Skeletal muscle tissue (tissue), 4 donors: ENCODE results near the gene GYPB. TPM values are rescaled to one million over a fixed set of nuclear protein-coding genes. Genes with fewer than 3 reads are reported as not detected.
"Not testable (repeated sequence)": the region's sequence is repeated elsewhere in the genome, so short reads cannot be mapped to it uniquely, and the experiment has no call there.

Source experiments
- H3K27ac ChIP-seq: one replicate; pipeline ENCODE4 v1.7.0; 2013; ENCODE audit warnings: mild to moderate bottlenecking, low read depth, low read length, inconsistent platforms
- H3K27me3 ChIP-seq, 3 donors: one replicate each; pipeline ENCODE4 v1.7.0; 2013; ENCODE audit warnings: low read length in 3 of 3; ENCODE audit not compliant: control insufficient read depth in 3 of 3, insufficient read depth in 3 of 3
- H3K36me3 ChIP-seq, 3 donors: one replicate each; pipeline ENCODE4 v1.7.0; 2013; ENCODE audit warnings: low read length in 3 of 3; ENCODE audit not compliant: control insufficient read depth in 3 of 3, insufficient read depth in 3 of 3
- H3K4me1 ChIP-seq, 3 donors: one replicate each; pipeline ENCODE4 v1.7.0; 2013; ENCODE audit warnings: low read length in 3 of 3, mild to moderate bottlenecking in 3 of 3; ENCODE audit not compliant: control insufficient read depth in 3 of 3, insufficient read depth in 3 of 3
- H3K4me3 ChIP-seq, 3 donors: one replicate each; pipeline ENCODE4 v1.7.0; 2013; ENCODE audit warnings: low read length in 3 of 3
- H3K9ac ChIP-seq, 3 donors: one replicate each; pipeline ENCODE4 v1.7.0; 2013; ENCODE audit warnings: low read length in 3 of 3, mild to moderate bottlenecking in 3 of 3, moderate library complexity in 2 of 3, low read depth in 1 of 3
- H3K9me3 ChIP-seq, 3 donors: one replicate each; pipeline ENCODE4 v1.7.0; 2013; ENCODE audit warnings: low read length in 3 of 3; ENCODE audit not compliant: control insufficient read depth in 3 of 3
- total RNA-seq: library from RNA; depleted of rRNA; stranded (reverse); fragments of >200 nt; gene quantifications from one replicate; pipeline ENCODE4 v1.2.3, GENCODE V29; 2014
- donor health status: Osteomylitis.

The GYPB gene
- total RNA-seq, 1 donor from 2014 or later, result 30.3 TPM

GRCh38 chr4:144031875-144032274, 12.7 kb upstream of the GYPB start:
- not testable (repeated sequence) for H3K4me1 ChIP-seq, H3K9ac ChIP-seq, H3K27me3 ChIP-seq, H3K4me3 ChIP-seq, H3K9me3 ChIP-seq, H3K36me3 ChIP-seq, H3K27ac ChIP-seq

DNA sequence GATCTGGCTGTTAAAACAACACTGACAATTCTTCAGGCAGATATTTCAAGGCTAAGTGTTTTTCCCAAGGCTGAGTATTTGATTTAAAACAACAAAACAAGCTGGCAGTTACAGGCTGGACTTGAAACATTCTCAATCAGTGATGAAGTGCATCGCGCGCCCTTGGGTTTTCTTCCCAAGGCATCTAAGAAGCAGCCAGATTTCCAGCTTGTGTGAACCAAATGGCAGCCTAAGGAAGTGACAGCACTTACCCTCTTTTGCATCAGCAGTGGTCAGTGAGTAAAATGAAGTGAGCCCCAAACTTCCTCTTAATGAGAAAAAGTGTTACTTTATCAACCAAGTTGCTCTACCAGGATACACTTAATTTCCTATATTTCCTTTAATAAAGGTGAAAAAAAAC, 12.2 kb upstream of the GYPB start:
- not testable (repeated sequence) for H3K4me1 ChIP-seq, H3K4me3 ChIP-seq, H3K27ac ChIP-seq, H3K36me3 ChIP-seq, H3K9ac ChIP-seq, H3K27me3 ChIP-seq, H3K9me3 ChIP-seq

- H3K36me3 ChIP-seq, H3K27ac ChIP-seq, H3K4me3 ChIP-seq, H3K27me3 ChIP-seq, H3K9me3 ChIP-seq, H3K4me1 ChIP-seq, H3K9ac ChIP-seq: not testable (repeated sequence)
These were observed 11.5 kb upstream of the GYPB start for GRCh38 chr4:144030708-144031107.

DNA sequence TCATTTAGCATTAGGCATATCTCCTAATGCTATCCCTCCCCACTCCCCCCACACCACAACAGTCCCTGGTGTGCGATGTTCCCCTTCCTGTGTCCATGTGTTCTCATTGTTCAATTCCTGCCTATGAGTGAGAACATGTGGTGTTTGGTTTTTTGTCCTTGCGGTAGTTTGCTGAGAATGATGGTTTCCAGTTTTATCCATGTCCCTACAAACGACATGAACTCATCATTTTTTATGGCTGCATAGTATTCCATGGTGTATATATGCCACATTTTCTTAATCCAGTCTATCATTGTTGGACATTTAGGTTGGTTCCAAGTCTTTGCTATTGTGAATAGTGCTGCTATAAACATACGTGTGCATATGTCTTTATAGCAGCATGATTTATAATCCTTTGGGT, 7.5 kb upstream of the GYPB start:
- not testable (repeated sequence) for H3K27me3 ChIP-seq, H3K36me3 ChIP-seq, H3K9me3 ChIP-seq, H3K27ac ChIP-seq, H3K9ac ChIP-seq, H3K4me3 ChIP-seq, H3K4me1 ChIP-seq

GRCh38 chr4:144024399-144025053, 5.3 kb upstream of the GYPB start:
- not testable (repeated sequence) for H3K27me3 ChIP-seq, H3K36me3 ChIP-seq, H3K4me3 ChIP-seq

GRCh38 chr4:144022772-144023400, 3.7 kb upstream of the GYPB start:
- H3K27me3 ChIP-seq, H3K36me3 ChIP-seq, H3K4me3 ChIP-seq, H3K9ac ChIP-seq, H3K27ac ChIP-seq, H3K9me3 ChIP-seq, H3K4me1 ChIP-seq: not testable (repeated sequence)

More at GRCh38 chr4:144024399-144025053, 5.3 kb upstream of the GYPB start:
- H3K4me1 ChIP-seq, H3K27ac ChIP-seq, H3K9ac ChIP-seq, H3K9me3 ChIP-seq: not testable (repeated sequence)

- H3K4me1 ChIP-seq, H3K9ac ChIP-seq, H3K27ac ChIP-seq, H3K36me3 ChIP-seq, H3K27me3 ChIP-seq, H3K4me3 ChIP-seq, H3K9me3 ChIP-seq: not testable (repeated sequence)
These were observed 2.3 kb upstream of the GYPB start for GRCh38 chr4:144021336-144021990.

DNA sequence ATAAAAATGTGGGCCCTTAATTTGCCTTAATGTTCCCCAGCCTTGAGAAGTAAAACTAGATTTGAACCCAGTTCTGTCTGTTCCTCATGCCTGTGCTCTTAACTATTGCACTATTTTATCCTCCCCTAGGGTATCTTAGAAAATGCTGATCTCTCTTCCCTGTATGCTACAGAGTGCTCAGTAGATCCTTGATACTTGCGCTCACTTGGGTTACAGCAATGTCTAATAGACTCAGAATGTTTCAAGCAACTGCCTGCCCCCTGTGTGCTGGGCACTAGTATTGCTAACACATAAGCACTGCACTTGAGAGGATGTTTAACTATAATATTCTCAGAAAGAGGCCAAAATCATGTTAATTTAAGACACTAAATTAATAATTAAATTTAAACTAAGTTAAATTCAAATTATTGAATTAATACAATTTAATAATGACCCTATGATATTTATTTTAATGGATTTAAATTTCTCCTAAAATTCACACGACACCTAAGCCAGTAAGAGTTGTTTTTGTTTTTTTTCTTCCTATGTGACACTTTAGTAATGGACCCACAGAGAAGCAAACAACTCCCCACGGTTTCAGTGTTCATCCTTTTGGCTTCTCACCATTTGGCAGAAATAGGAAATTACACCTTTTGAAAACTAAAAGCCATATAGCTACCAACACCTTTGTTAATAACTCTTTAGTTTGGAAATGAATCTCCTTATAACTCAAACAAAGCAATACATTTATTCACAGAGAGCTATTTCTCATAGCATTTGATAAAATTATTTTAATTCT, 768 bp downstream of the GYPB start:
- not testable (repeated sequence) for H3K27me3 ChIP-seq, H3K4me1 ChIP-seq, H3K36me3 ChIP-seq, H3K9ac ChIP-seq, H3K27ac ChIP-seq, H3K4me3 ChIP-seq, H3K9me3 ChIP-seq

DNA sequence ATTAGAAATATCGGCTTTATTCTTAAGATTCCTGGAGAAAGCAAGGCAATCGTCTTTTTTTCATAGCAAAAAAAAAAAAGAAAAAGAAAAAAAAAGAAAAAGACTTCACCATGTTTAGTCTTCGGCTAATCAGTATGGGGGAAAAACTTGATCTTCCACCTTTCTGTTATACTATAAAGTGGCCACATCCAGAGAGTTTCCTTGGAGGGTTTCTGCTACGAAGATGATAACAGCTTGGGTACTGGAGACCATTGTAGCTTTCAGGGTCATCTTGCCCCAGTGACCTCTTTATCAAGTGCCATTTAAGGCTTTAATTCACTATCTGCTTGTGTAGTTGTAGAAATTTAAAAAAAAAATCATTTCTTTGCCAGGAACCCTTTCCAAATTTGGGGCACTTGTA, 1.9 kb downstream of the GYPB start:
- not testable (repeated sequence) for H3K27ac ChIP-seq, H3K4me3 ChIP-seq, H3K27me3 ChIP-seq, H3K36me3 ChIP-seq, H3K9ac ChIP-seq, H3K9me3 ChIP-seq, H3K4me1 ChIP-seq

- not testable (repeated sequence) for H3K9me3 ChIP-seq, H3K4me3 ChIP-seq, H3K27me3 ChIP-seq, H3K4me1 ChIP-seq, H3K36me3 ChIP-seq, H3K27ac ChIP-seq, H3K9ac ChIP-seq
These were observed 3.0 kb downstream of the GYPB start for GRCh38 chr4:144016057-144016605.
